Fibroblast of lung (primary cell): ENCODE measurements around the gene SIK3. TPM values are rescaled to one million over a fixed set of nuclear protein-coding genes. Genes with fewer than 3 reads are reported as not detected.
"Not testable (repeated sequence)": the region's sequence is repeated elsewhere in the genome, so short reads cannot be mapped to it uniquely, and the experiment has no call there.

Experiments used
- DNase-seq, 2 donors: peaks; one replicate each; pipeline versions ENCODE4 v3.0.0 to v3.0.0-alpha.2; 2010; ENCODE audit warnings: low read depth in 2 of 2
- H2AFZ ChIP-seq: 2 replicates; pipeline ENCODE4 v1.5.1; 2012; ENCODE audit warnings: low read length, control low read depth, inconsistent platforms
- H3K27ac ChIP-seq: 2 replicates; pipeline ENCODE4 v1.5.1; 2011; ENCODE audit warnings: low read length, control low read depth; ENCODE audit not compliant: insufficient read depth
- H3K27me3 ChIP-seq: 2 replicates; pipeline ENCODE4 v1.5.1; 2011; ENCODE audit warnings: mild to moderate bottlenecking, low read length; ENCODE audit not compliant: control insufficient read depth, insufficient read depth
- H3K36me3 ChIP-seq: 2 replicates; pipeline ENCODE4 v1.5.1; 2011; ENCODE audit warnings: low read length; ENCODE audit not compliant: control insufficient read depth, insufficient read depth
- H3K4me1 ChIP-seq: 2 replicates; pipeline ENCODE4 v1.5.1; 2011; ENCODE audit warnings: low read length; ENCODE audit not compliant: control insufficient read depth, insufficient read depth; ENCODE audit errors: extremely low read depth
- H3K4me2 ChIP-seq: 2 replicates; pipeline ENCODE4 v1.5.1; 2011; ENCODE audit warnings: low read length, control low read depth; ENCODE audit not compliant: insufficient read depth; ENCODE audit errors: extremely low read depth
- H3K4me3 ChIP-seq, 4 experiments: fragments of 200-600 bp in 1 of 4; sonication (generic) in 1 of 4; replicated peaks in 1 of 4; 2 replicates each; pipeline ENCODE4 v1.5.1; 2011 to 2016; ENCODE audit warnings: low read length in 4 of 4, low read depth in 3 of 4, mild to moderate bottlenecking in 3 of 4, control low read depth in 2 of 4, inconsistent platforms in 1 of 4, mixed read lengths in 1 of 4; ENCODE audit not compliant: insufficient read depth in 1 of 4; ENCODE audit errors: control extremely low read depth in 1 of 4
- H3K79me2 ChIP-seq: 2 replicates; pipeline ENCODE4 v1.5.1; 2012; ENCODE audit warnings: mild to moderate bottlenecking, low read length, inconsistent platforms; ENCODE audit not compliant: control insufficient read depth, insufficient read depth
- H3K9ac ChIP-seq: 2 replicates; pipeline ENCODE4 v1.5.1; 2011; ENCODE audit warnings: mild to moderate bottlenecking, low read length, control low read depth; ENCODE audit not compliant: insufficient read depth
- H3K9me3 ChIP-seq: 2 replicates; pipeline ENCODE4 v1.5.1; 2012; ENCODE audit warnings: low read depth, low read length; ENCODE audit not compliant: control insufficient read depth, insufficient read depth
- H4K20me1 ChIP-seq: 2 replicates; pipeline ENCODE4 v1.5.1; 2011; ENCODE audit warnings: low read length; ENCODE audit not compliant: control insufficient read depth, insufficient read depth; ENCODE audit errors: extremely low read depth
- CTCF ChIP-seq, 2 donors: IDR thresholded peaks in 1 of 2; conservative IDR thresholded peaks in 1 of 2; 1 replicate in 1 of 2; 2 replicates in 1 of 2; pipeline ENCODE4 v1.5.1; 2011 to 2012; ENCODE audit warnings: low read length in 2 of 2, control low read depth in 1 of 2, inconsistent platforms in 1 of 2, low read depth in 1 of 2, mild to moderate bottlenecking in 1 of 2
- EZH2 ChIP-seq: IDR thresholded peaks from 2 replicates; pipeline ENCODE4 v1.5.1; 2012; ENCODE audit warnings: low read length, control low read depth, mild to moderate bottlenecking; ENCODE audit errors: missing control alignments
- polyA plus RNA-seq, 2 donors: library from polyadenylated mRNA; depleted of rRNA in 1 of 2; stranded (reverse) in 1 of 2; unstranded in 1 of 2; fragments of >200 nt; gene quantifications; 2 replicates each; pipeline ENCODE4 v1.2.1, GENCODE V29; 2011 to 2012; ENCODE audit warnings: missing spikeins in 1 of 2
- total RNA-seq: library from RNA; depleted of rRNA; stranded (reverse); fragments of >200 nt; gene quantifications from 2 replicates; pipeline ENCODE4 v1.2.1, GENCODE V29; 2014

SIK3 gene
- total and polyA plus RNA-seq, 2 donors (not counting 1 experiment from before 2014, with no cell fraction given): 7.1 to 22.8 TPM

- H4K20me1 ChIP-seq: no peaks in the 10 kb centered on the region
- no peak for DNase-seq
- H3K36me3 ChIP-seq: no peaks in the 10 kb centered on the region
- no peak overlapping the region for H2AFZ ChIP-seq
- no peak overlapping the region for H3K4me3 ChIP-seq
- no peak for TF ChIP-seq EZH2
- H3K27ac ChIP-seq: no peak overlapping the region
- H3K9ac ChIP-seq: no peak overlapping the region
- no peaks in the 10 kb centered on the region for H3K79me2 ChIP-seq
- no peaks in the 10 kb centered on the region for H3K4me1 ChIP-seq
- H3K9me3 ChIP-seq: no peaks in the 10 kb centered on the region
- H3K4me2 ChIP-seq: no peak overlapping the region
- no peaks in the 10 kb centered on the region for H3K27me3 ChIP-seq
Observed at GRCh38 chr11:117130879-117131278, 32.7 kb upstream of the SIK3 start.

- H3K36me3 ChIP-seq, H3K4me2 ChIP-seq, H2AFZ ChIP-seq, H3K27ac ChIP-seq, H3K4me3 ChIP-seq, DNase-seq, H4K20me1 ChIP-seq, H3K9me3 ChIP-seq, H3K4me1 ChIP-seq, H3K27me3 ChIP-seq, H3K79me2 ChIP-seq, H3K9ac ChIP-seq: not testable (repeated sequence)
Observed at GRCh38 chr11:117130396-117130795, 32.2 kb upstream of the SIK3 start.

- H3K27me3 ChIP-seq: no peaks in the 10 kb centered on the region
- TF ChIP-seq CTCF (conservative IDR thresholded peaks at IDR 0.05 in 1 of 2, IDR thresholded peaks at IDR 0.05 in 1 of 2; ENCODE audit: low read depth in 1 of 2, low read length in 2 of 2) (no peak), EZH2 (no peak)
- no peak overlapping the region for H3K9ac ChIP-seq
- no peak overlapping the region for H3K27ac ChIP-seq
- no peak for DNase-seq
- H3K36me3 ChIP-seq: no peaks in the 10 kb centered on the region
- no peaks in the 10 kb centered on the region for H3K9me3 ChIP-seq
- no peak overlapping the region for H3K4me2 ChIP-seq
- no peaks in the 10 kb centered on the region for H3K4me1 ChIP-seq
- H2AFZ ChIP-seq: no peak overlapping the region
- no peaks in the 10 kb centered on the region for H3K79me2 ChIP-seq
- no peaks in the 10 kb centered on the region for H4K20me1 ChIP-seq
- no peak overlapping the region for H3K4me3 ChIP-seq
Observed at GRCh38 chr11:117128289-117128688, 30.1 kb upstream of the SIK3 start.

GRCh38 chr11:117127171-117127901 is 29.1 kb upstream of the SIK3 start:
- Histone ChIP-seq H3K27ac (no peak overlapping the region), H3K4me1 (no peaks in the 10 kb centered on the region), H4K20me1 (no peaks in the 10 kb centered on the region), H3K4me2 (no peak overlapping the region), H3K9me3 (no peaks in the 10 kb centered on the region), H3K79me2 (no peaks in the 10 kb centered on the region), H3K9ac (no peak overlapping the region), H3K4me3 (no peak overlapping the region), H3K27me3 (no peaks in the 10 kb centered on the region), H2AFZ (no peak overlapping the region), H3K36me3 (no peaks in the 10 kb centered on the region)
- TF ChIP-seq CTCF (conservative IDR thresholded peaks at IDR 0.05 in 1 of 2, IDR thresholded peaks at IDR 0.05 in 1 of 2; ENCODE audit: low read depth in 1 of 2, low read length in 2 of 2) (no peak), EZH2 (no peak)
- DNase-seq: no peak
